GM12878 (cell line): ENCODE data around the gene ELK4. TPM values are rescaled to one million over a fixed set of nuclear protein-coding genes. Genes with fewer than 3 reads are reported as not detected.

ENCODE experiments used
- ATAC-seq: fragments of 200-7000 bp; cut with Tn5 transposase; 3 replicates; pipeline ENCODE4 v1.9.1; 2020; ENCODE audit warnings: mild to moderate bottlenecking, moderate library complexity
- BruUV-seq: library from RNA; stranded (reverse); fragments of 400-500 nt; replicated peaks from 2 replicates; lab custom pipeline; 2021; lab: Mats Ljungman, UMichigan
- CTCF ChIA-PET: fragments of 300-600 bp; sonication (Branson Sonifier 250); formaldehyde crosslinking; extraction: SDS; loops from one replicate; lab custom pipeline; 2021; ENCODE audit warnings: inconsistent platforms; lab: Yijun Ruan, JAX
- POLR2A ChIA-PET: fragments of 350-600 bp; formaldehyde crosslinking; extraction: SDS; loops from one replicate; lab custom pipeline; 2021; ENCODE audit warnings: inconsistent platforms; lab: Charles Lee
- RAD21 ChIA-PET: fragments of 300-600 bp; sonication (Branson Sonifier 250); formaldehyde crosslinking; loops from one replicate; lab custom pipeline; 2023; ENCODE audit warnings: antibody characterized with exemption; ENCODE audit not compliant: unreplicated experiment; lab: Charles Lee
- SMC1A ChIA-PET: fragments of 300-600 bp; sonication (Branson Sonifier 250); formaldehyde crosslinking; loops from one replicate; lab custom pipeline; 2023; ENCODE audit not compliant: unreplicated experiment, uncharacterized antibody; lab: Charles Lee
- DNase-seq: peaks from one replicate; pipeline ENCODE4 v3.0.0-alpha.2; 2011; ENCODE audit warnings: low read depth, low spot score
- FAIRE-seq: peaks from 3 replicates; lab custom pipeline; 2011; peaks lifted over from hg19 to GRCh38; lab: Jason Lieb, UNC
- H2AFZ ChIP-seq: 2 replicates; pipeline ENCODE4 v1.6.0; 2011; ENCODE audit warnings: low read depth, low read length, control low read depth; ENCODE audit not compliant: control insufficient read depth
- H3K27ac ChIP-seq: 2 replicates; pipeline ENCODE4 v1.5.1; 2011; ENCODE audit warnings: control low read depth; ENCODE audit not compliant: control insufficient read depth, insufficient read depth
- H3K27me3 ChIP-seq, 2 experiments: replicated peaks in 1 of 2; 2 replicates each; pipeline versions ENCODE4 v1.6.0 to v1.6.1; 2011; ENCODE audit warnings: low read length in 1 of 2; ENCODE audit not compliant: control insufficient read depth in 2 of 2, insufficient read depth in 2 of 2
- H3K36me3 ChIP-seq, 2 experiments: 2 replicates each; pipeline ENCODE4 v1.5.1; 2011; ENCODE audit warnings: low read length in 1 of 2; ENCODE audit not compliant: control insufficient read depth in 2 of 2, insufficient read depth in 2 of 2
- H3K4me1 ChIP-seq: 2 replicates; pipeline ENCODE4 v1.6.1; 2011; ENCODE audit warnings: mild to moderate bottlenecking, low read length, moderate library complexity, mixed read lengths; ENCODE audit not compliant: control insufficient read depth, insufficient read depth
- H3K4me2 ChIP-seq: 2 replicates; pipeline ENCODE4 v1.6.0; 2011; ENCODE audit warnings: control low read depth; ENCODE audit not compliant: control insufficient read depth, insufficient read depth
- H3K4me3 ChIP-seq: fragments of 200-600 bp; sonication (generic); 2 replicates; pipeline ENCODE4 v1.5.1; 2016
- H3K79me2 ChIP-seq: 2 replicates; pipeline ENCODE4 v1.6.0; 2011; ENCODE audit warnings: low read length; ENCODE audit not compliant: control insufficient read depth, insufficient read depth
- H3K9ac ChIP-seq: 2 replicates; pipeline ENCODE4 v1.8.0; 2011; ENCODE audit warnings: low read length, control low read depth, mixed read lengths; ENCODE audit not compliant: control insufficient read depth, insufficient read depth
- H3K9me3 ChIP-seq: replicated peaks from 3 replicates; pipeline ENCODE4 v1.5.1; 2011; ENCODE audit warnings: mild to moderate bottlenecking, low read length; ENCODE audit not compliant: control insufficient read depth, insufficient read depth
- H4K20me1 ChIP-seq: 2 replicates; pipeline ENCODE4 v1.6.0; 2011; ENCODE audit not compliant: control insufficient read depth, insufficient read depth
- IRF4 ChIP-seq: IDR thresholded peaks from 2 replicates; pipeline ENCODE4 v1.6.1; 2011; ENCODE audit warnings: low read depth, low read length
- KLF5 ChIP-seq: fragments of 450-650 bp; IDR thresholded peaks from 2 replicates; pipeline ENCODE4 v1.6.1; 2014; ENCODE audit warnings: mild to moderate bottlenecking; ENCODE audit not compliant: partially characterized antibody
- SMC3 ChIP-seq: IDR thresholded peaks from 2 replicates; pipeline ENCODE4 v1.6.1; 2011; ENCODE audit warnings: low read length, improper control_type of control experiment, borderline replicate concordance
- STAT3 ChIP-seq: IDR thresholded peaks from 2 replicates; pipeline ENCODE4 v1.6.1; 2011; ENCODE audit warnings: low read depth, low read length, improper control_type of control experiment
- ZBED1 ChIP-seq: IDR thresholded peaks from 2 replicates; pipeline ENCODE4 v1.6.1; 2016; ENCODE audit warnings: borderline replicate concordance
- ZNF274 ChIP-seq: IDR thresholded peaks from one replicate; pipeline ENCODE4 v1.8.0; 2011; ENCODE audit not compliant: insufficient read length, insufficient read depth
- WGBS: methylation state at CpG from one replicate; pipeline ENCODE4 v1.1.6; 2016; ENCODE audit warnings: low lambda C conversion rate; ENCODE audit not compliant: insufficient replicate concordance, insufficient coverage; ENCODE audit errors: missing lambda C conversion rate; 5-methylcytosine and 5-hydroxymethylcytosine counted together
- in situ Hi-C: fragments of 300-500 bp; cut with MboI; formaldehyde crosslinking; loops from 9 replicates; pipeline ENCODE4 v1.14.3; 2018; ENCODE audit warnings: mixed read lengths
- intact Hi-C: fragments of 100-400 bp; cut with micrococcal nuclease; formaldehyde crosslinking; loops from one replicate; pipeline ENCODE4 v1.14.2; 2022; ENCODE audit not compliant: unreplicated experiment
- polyA plus RNA-seq, 11 experiments: library from polyadenylated mRNA; depleted of rRNA in 4 of 11; unstranded in 6 of 11; stranded (reverse) in 5 of 11; fragments of >200 nt; fragmentation: Nextera tagmentation in 4 of 11; fragmentation: Illumina TruSeq in 1 of 11; extraction: Ambion mirVana in 4 of 11; extraction: Trizol in 1 of 11; gene quantifications; 1 replicate in 1 of 11; 2 replicates in 10 of 11; pipeline versions ENCODE4 v1.2.1 to v1.2.3, GENCODE V29; 2011 to 2016; ENCODE audit warnings: inconsistent platforms in 2 of 11, missing spikeins in 2 of 11, low read depth in 1 of 11
- total RNA-seq, 4 experiments: library from RNA; depleted of rRNA in 3 of 4; stranded (reverse); fragments of >200 nt in 3 of 4; fragmentation: Illumina TruSeq in 1 of 4; extraction: Trizol in 1 of 4; gene quantifications; 2 replicates each; pipeline versions ENCODE4 v1.2.1 to v1.2.3, GENCODE V29; 2013 to 2021
- TF ChIP-seq, protein P1 (sequence below): fragments of 450-650 bp; IDR thresholded peaks from 2 replicates; pipeline ENCODE4 v1.6.1; 2017; ENCODE audit warnings: mild to moderate bottlenecking, low read depth, inconsistent platforms; ENCODE audit not compliant: poor library complexity, severe bottlenecking
- TF ChIP-seq, protein P2 (sequence below): fragments of 450-650 bp; IDR thresholded peaks from 2 replicates; pipeline ENCODE4 v1.6.1; 2017; ENCODE audit warnings: mild to moderate bottlenecking, moderate library complexity
- TF ChIP-seq, protein P3 (sequence below): IDR thresholded peaks from 2 replicates; pipeline ENCODE4 v1.6.1; 2011; ENCODE audit warnings: borderline replicate concordance, low read depth, mild to moderate bottlenecking, moderate library complexity, mixed read lengths, low read length; ENCODE audit not compliant: insufficient read depth; ENCODE audit errors: extremely low read length
- TF ChIP-seq, protein P4 (sequence below): IDR thresholded peaks from 2 replicates; pipeline ENCODE4 v1.6.1; 2012; ENCODE audit warnings: mild to moderate bottlenecking, low read depth, low read length

The ELK4 gene
- total and polyA plus RNA-seq, 10 of the 15 experiments (the other 5 are each of a cell fraction or from before 2014, with no cell fraction given) = 5.2 to 71.5 (median 18.5) TPM

DNA sequence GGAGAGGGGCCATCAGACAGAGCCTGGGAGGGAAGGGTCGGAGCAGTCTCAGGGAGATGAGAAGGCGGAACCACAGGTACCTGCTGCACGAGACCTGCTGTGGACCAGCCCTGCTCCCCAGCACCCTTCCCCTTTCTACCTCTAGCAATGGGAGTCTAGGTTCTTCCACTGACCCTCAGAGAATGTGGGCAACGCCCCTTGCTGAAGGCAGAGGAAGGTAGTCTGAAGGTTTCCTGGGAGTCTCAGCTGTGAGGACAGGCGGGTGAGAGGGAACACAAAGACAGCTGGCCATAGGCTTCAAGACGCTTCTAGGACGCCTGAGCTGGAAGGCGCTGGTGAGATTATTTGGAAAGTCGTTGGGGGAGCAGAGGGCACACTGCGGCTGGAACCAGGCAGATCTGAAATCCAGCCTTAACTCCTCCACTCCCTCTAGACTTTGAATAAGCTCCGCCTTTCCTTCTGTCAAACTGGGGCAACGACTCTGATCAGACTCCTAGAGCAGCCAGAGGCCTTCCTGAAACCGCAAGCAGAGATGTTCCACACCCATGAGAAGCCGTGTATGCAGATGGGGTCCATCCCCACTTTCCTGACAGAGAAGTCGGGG, 30.4 kb upstream of the ELK4 start:
- Histone ChIP-seq H3K36me3 (0 out of 4 replicates have a peak, but pooled peaks cover 0 to 2% of the 10 kb centered on the region in 2 experiments), H3K4me3 (no peak overlapping the region), H3K9ac (no peak overlapping the region), H3K79me2 (no peaks in the 10 kb centered on the region; the same call in none of the 2 replicates), H3K4me1 (peaks cover 26% of the 10 kb centered on the region), H2AFZ (no peak overlapping the region), H3K27me3 (no peaks in the 10 kb centered on the region), H3K27ac (no peak overlapping the region), H4K20me1 (no peaks in the 10 kb centered on the region), H3K9me3 (no peaks in the 10 kb centered on the region), H3K4me2 (no peak overlapping the region)
- DNase-seq = no peak
- in situ Hi-C loops = loop anchor here (5.0 kb wide), 1 partner anchor 45 kb away; no protein-coding TSS in a partner anchor
- WGBS = 72% methylated on average over 15 of the region's 15 CpGs
- ChIA-PET SMC1A (interaction anchor here (1.0 to 26.7 kb wide), 5 partner anchors 9 to 316 kb away, joined by 3 to 1008 read pairs (median 105); partner anchors contain the start of gene SLC45A3), CTCF (interaction anchor here (0.6 to 31.9 kb wide), 5 partner anchors 15 to 337 kb away, joined by 3 to 1339 read pairs (median 65); no protein-coding TSS in a partner anchor), POLR2A (interaction anchor here (0.5 to 1.9 kb wide), 4 partner anchors 25 to 53 kb away, joined by 3 to 6 read pairs (median 4); no protein-coding TSS in a partner anchor), RAD21 (interaction anchor here (1.1 to 8.6 kb wide), 5 partner anchors 7 to 315 kb away, joined by 3 to 538 read pairs (median 7); no protein-coding TSS in a partner anchor)
- BruUV-seq = no TSS peak
- no peak for ATAC-seq
- no peak for FAIRE-seq
- intact Hi-C loops = no loop called here
- no peak for TF ChIP-seq KLF5
- TF ChIP-seq, protein P1, sequence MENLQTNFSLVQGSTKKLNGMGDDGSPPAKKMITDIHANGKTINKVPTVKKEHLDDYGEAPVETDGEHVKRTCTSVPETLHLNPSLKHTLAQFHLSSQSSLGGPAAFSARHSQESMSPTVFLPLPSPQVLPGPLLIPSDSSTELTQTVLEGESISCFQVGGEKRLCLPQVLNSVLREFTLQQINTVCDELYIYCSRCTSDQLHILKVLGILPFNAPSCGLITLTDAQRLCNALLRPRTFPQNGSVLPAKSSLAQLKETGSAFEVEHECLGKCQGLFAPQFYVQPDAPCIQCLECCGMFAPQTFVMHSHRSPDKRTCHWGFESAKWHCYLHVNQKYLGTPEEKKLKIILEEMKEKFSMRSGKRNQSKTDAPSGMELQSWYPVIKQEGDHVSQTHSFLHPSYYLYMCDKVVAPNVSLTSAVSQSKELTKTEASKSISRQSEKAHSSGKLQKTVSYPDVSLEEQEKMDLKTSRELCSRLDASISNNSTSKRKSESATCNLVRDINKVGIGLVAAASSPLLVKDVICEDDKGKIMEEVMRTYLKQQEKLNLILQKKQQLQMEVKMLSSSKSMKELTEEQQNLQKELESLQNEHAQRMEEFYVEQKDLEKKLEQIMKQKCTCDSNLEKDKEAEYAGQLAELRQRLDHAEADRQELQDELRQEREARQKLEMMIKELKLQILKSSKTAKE = no peak
- no peak for TF ChIP-seq ZBED1
- TF ChIP-seq ZNF274 = no peak
- no peak for TF ChIP-seq IRF4
- TF ChIP-seq, protein P2, sequence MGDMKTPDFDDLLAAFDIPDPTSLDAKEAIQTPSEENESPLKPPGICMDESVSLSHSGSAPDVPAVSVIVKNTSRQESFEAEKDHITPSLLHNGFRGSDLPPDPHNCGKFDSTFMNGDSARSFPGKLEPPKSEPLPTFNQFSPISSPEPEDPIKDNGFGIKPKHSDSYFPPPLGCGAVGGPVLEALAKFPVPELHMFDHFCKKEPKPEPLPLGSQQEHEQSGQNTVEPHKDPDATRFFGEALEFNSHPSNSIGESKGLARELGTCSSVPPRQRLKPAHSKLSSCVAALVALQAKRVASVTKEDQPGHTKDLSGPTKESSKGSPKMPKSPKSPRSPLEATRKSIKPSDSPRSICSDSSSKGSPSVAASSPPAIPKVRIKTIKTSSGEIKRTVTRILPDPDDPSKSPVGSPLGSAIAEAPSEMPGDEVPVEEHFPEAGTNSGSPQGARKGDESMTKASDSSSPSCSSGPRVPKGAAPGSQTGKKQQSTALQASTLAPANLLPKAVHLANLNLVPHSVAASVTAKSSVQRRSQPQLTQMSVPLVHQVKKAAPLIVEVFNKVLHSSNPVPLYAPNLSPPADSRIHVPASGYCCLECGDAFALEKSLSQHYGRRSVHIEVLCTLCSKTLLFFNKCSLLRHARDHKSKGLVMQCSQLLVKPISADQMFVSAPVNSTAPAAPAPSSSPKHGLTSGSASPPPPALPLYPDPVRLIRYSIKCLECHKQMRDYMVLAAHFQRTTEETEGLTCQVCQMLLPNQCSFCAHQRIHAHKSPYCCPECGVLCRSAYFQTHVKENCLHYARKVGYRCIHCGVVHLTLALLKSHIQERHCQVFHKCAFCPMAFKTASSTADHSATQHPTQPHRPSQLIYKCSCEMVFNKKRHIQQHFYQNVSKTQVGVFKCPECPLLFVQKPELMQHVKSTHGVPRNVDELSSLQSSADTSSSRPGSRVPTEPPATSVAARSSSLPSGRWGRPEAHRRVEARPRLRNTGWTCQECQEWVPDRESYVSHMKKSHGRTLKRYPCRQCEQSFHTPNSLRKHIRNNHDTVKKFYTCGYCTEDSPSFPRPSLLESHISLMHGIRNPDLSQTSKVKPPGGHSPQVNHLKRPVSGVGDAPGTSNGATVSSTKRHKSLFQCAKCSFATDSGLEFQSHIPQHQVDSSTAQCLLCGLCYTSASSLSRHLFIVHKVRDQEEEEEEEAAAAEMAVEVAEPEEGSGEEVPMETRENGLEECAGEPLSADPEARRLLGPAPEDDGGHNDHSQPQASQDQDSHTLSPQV = no peak
- no peak for TF ChIP-seq SMC3
- TF ChIP-seq, protein P3, sequence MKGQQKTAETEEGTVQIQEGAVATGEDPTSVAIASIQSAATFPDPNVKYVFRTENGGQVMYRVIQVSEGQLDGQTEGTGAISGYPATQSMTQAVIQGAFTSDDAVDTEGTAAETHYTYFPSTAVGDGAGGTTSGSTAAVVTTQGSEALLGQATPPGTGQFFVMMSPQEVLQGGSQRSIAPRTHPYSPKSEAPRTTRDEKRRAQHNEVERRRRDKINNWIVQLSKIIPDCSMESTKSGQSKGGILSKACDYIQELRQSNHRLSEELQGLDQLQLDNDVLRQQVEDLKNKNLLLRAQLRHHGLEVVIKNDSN = no peak
- no peak for TF ChIP-seq STAT3
- TF ChIP-seq, protein P4, sequence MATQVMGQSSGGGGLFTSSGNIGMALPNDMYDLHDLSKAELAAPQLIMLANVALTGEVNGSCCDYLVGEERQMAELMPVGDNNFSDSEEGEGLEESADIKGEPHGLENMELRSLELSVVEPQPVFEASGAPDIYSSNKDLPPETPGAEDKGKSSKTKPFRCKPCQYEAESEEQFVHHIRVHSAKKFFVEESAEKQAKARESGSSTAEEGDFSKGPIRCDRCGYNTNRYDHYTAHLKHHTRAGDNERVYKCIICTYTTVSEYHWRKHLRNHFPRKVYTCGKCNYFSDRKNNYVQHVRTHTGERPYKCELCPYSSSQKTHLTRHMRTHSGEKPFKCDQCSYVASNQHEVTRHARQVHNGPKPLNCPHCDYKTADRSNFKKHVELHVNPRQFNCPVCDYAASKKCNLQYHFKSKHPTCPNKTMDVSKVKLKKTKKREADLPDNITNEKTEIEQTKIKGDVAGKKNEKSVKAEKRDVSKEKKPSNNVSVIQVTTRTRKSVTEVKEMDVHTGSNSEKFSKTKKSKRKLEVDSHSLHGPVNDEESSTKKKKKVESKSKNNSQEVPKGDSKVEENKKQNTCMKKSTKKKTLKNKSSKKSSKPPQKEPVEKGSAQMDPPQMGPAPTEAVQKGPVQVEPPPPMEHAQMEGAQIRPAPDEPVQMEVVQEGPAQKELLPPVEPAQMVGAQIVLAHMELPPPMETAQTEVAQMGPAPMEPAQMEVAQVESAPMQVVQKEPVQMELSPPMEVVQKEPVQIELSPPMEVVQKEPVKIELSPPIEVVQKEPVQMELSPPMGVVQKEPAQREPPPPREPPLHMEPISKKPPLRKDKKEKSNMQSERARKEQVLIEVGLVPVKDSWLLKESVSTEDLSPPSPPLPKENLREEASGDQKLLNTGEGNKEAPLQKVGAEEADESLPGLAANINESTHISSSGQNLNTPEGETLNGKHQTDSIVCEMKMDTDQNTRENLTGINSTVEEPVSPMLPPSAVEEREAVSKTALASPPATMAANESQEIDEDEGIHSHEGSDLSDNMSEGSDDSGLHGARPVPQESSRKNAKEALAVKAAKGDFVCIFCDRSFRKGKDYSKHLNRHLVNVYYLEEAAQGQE = no peak
